Activated naive CD8-positive, alpha-beta T cell treated with anti-CD3 and anti-CD28 coated beads, Interleukin-2, amount 50 U/mL, for 24 hours (primary cell): ENCODE measurements around the gene ZMIZ1.
"Not testable (repeated sequence)": the region's sequence is repeated elsewhere in the genome, so short reads cannot be mapped to it uniquely, and the experiment has no call there.

Experiments
- ATAC-seq: fragments of 150-1000 bp; cut with Tn5 transposase; one replicate; pipeline ENCODE4 v1.10.0; 2021
- DNase-seq: peaks from one replicate; pipeline ENCODE4 v3.0.0; 2021
- H3K27ac Mint-ChIP-seq: one replicate; pipeline ENCODE4 v1.8.0; 2021; ENCODE audit warnings: mild to moderate bottlenecking, mixed read lengths
- H3K27me3 Mint-ChIP-seq: one replicate; pipeline ENCODE4 v1.8.0; 2021; ENCODE audit warnings: mixed read lengths
- H3K36me3 Mint-ChIP-seq: one replicate; pipeline ENCODE4 v1.8.0; 2021; ENCODE audit warnings: low read depth, mixed read lengths
- H3K4me1 Mint-ChIP-seq: one replicate; pipeline ENCODE4 v1.8.0; 2021; ENCODE audit warnings: mixed read lengths
- H3K4me3 Mint-ChIP-seq: one replicate; pipeline ENCODE4 v1.8.0; 2021; ENCODE audit warnings: mild to moderate bottlenecking, moderate library complexity, mixed read lengths
- H3K9me3 Mint-ChIP-seq: one replicate; pipeline ENCODE4 v1.8.0; 2021; ENCODE audit warnings: mixed read lengths

ZMIZ1 gene

GRCh38 chr10:79322616-79323543, 254.1 kb downstream of the ZMIZ1 start:
- no peaks in the 10 kb centered on the region for H3K36me3 Mint-ChIP-seq
- peak overlapping the region; percentile 86 for H3K27ac Mint-ChIP-seq
- peak overlapping the region; percentile 51 for H3K4me3 Mint-ChIP-seq
- H3K9me3 Mint-ChIP-seq, result peaks cover 13% of the 10 kb centered on the region
- ATAC-seq (peak; percentile 84), DNase-seq (peak; percentile 78)
- peaks cover 70% of the 10 kb centered on the region for H3K4me1 Mint-ChIP-seq
- H3K27me3 Mint-ChIP-seq, result no peaks in the 10 kb centered on the region

GRCh38 chr10:79323602-79324001, 254.8 kb downstream of the ZMIZ1 start:
- H3K4me1 Mint-ChIP-seq, result peaks cover 62% of the 10 kb centered on the region

GRCh38 chr10:79324032-79324695, 255.4 kb downstream of the ZMIZ1 start:
- no peaks in the 10 kb centered on the region for H3K36me3 Mint-ChIP-seq
- ATAC-seq (no peak), DNase-seq (no peak)
- no peaks in the 10 kb centered on the region for H3K27me3 Mint-ChIP-seq
- peaks cover 57% of the 10 kb centered on the region for H3K4me1 Mint-ChIP-seq
- H3K4me3 Mint-ChIP-seq, result no peak overlapping the region
- H3K9me3 Mint-ChIP-seq, result peaks cover 7% of the 10 kb centered on the region
- H3K27ac Mint-ChIP-seq, result peak overlapping the region; percentile 86

More at GRCh38 chr10:79323602-79324001, 254.8 kb downstream of the ZMIZ1 start:
- ATAC-seq, result no peak
- Mint-ChIP-seq H3K9me3 (peaks cover 13% of the 10 kb centered on the region), H3K27me3 (no peaks in the 10 kb centered on the region), H3K27ac (peak overlapping the region; percentile 86), H3K36me3 (no peaks in the 10 kb centered on the region), H3K4me3 (no peak overlapping the region)
- DNase-seq, result no peak

GRCh38 chr10:79326361-79327089, 257.8 kb downstream of the ZMIZ1 start:
- H3K9me3 Mint-ChIP-seq, result no peaks in the 10 kb centered on the region

GRCh38 chr10:79327090-79327457, 258.3 kb downstream of the ZMIZ1 start:
- Mint-ChIP-seq H3K4me3 (no peak overlapping the region), H3K4me1 (peaks cover 48% of the 10 kb centered on the region), H3K27ac (no peak overlapping the region), H3K27me3 (no peaks in the 10 kb centered on the region), H3K9me3 (no peaks in the 10 kb centered on the region), H3K36me3 (no peaks in the 10 kb centered on the region)
- ATAC-seq, result no peak
- no peak for DNase-seq

More at GRCh38 chr10:79326361-79327089, 257.8 kb downstream of the ZMIZ1 start:
- Mint-ChIP-seq H3K27ac (no peak overlapping the region), H3K4me3 (no peak overlapping the region), H3K36me3 (no peaks in the 10 kb centered on the region), H3K27me3 (no peaks in the 10 kb centered on the region), H3K4me1 (peaks cover 48% of the 10 kb centered on the region)
- DNase-seq (no peak), ATAC-seq (no peak)

GRCh38 chr10:79328147-79328701, 259.5 kb downstream of the ZMIZ1 start:
- Mint-ChIP-seq H3K27ac (no peak overlapping the region), H3K27me3 (no peaks in the 10 kb centered on the region), H3K4me3 (no peak overlapping the region), H3K36me3 (no peaks in the 10 kb centered on the region), H3K9me3 (no peaks in the 10 kb centered on the region), H3K4me1 (peaks cover 45% of the 10 kb centered on the region)
- ATAC-seq (no peak), DNase-seq (no peak)

- DNase-seq, result no peak
- H3K9me3 Mint-ChIP-seq, result peaks cover 3% of the 10 kb centered on the region
- H3K27ac Mint-ChIP-seq, result no peak overlapping the region
Measured at GRCh38 chr10:79328737-79329504, 260.2 kb downstream of the ZMIZ1 start.

GRCh38 chr10:79329529-79329928, 260.8 kb downstream of the ZMIZ1 start:
- Mint-ChIP-seq H3K9me3 (peaks cover 5% of the 10 kb centered on the region), H3K27me3 (no peaks in the 10 kb centered on the region), H3K27ac (no peak overlapping the region), H3K4me1 (peaks cover 43% of the 10 kb centered on the region), H3K36me3 (no peaks in the 10 kb centered on the region), H3K4me3 (no peak overlapping the region)
- ATAC-seq, result no peak
- no peak for DNase-seq

More at GRCh38 chr10:79328737-79329504, 260.2 kb downstream of the ZMIZ1 start:
- ATAC-seq, result no peak
- peaks cover 45% of the 10 kb centered on the region for H3K4me1 Mint-ChIP-seq
- no peaks in the 10 kb centered on the region for H3K36me3 Mint-ChIP-seq
- no peaks in the 10 kb centered on the region for H3K27me3 Mint-ChIP-seq
- no peak overlapping the region for H3K4me3 Mint-ChIP-seq

- H3K27ac Mint-ChIP-seq, result peak overlapping the region; percentile 82
- DNase-seq (no peak), ATAC-seq (no peak)
- no peaks in the 10 kb centered on the region for H3K27me3 Mint-ChIP-seq
- peak overlapping the region; percentile 8 for H3K4me3 Mint-ChIP-seq
- H3K36me3 Mint-ChIP-seq, result no peaks in the 10 kb centered on the region
- peaks cover 49% of the 10 kb centered on the region for H3K4me1 Mint-ChIP-seq
- peaks cover 5% of the 10 kb centered on the region for H3K9me3 Mint-ChIP-seq
Measured at GRCh38 chr10:79331226-79331625, 262.5 kb downstream of the ZMIZ1 start.

GRCh38 chr10:79331709-79332108, 262.9 kb downstream of the ZMIZ1 start:
- H3K4me1 Mint-ChIP-seq, result peaks cover 49% of the 10 kb centered on the region
- peaks cover 5% of the 10 kb centered on the region for H3K9me3 Mint-ChIP-seq
- no peaks in the 10 kb centered on the region for H3K36me3 Mint-ChIP-seq
- peak; percentile 99 for ATAC-seq
- peak overlapping the region; percentile 82 for H3K27ac Mint-ChIP-seq
- H3K27me3 Mint-ChIP-seq, result no peaks in the 10 kb centered on the region
- peak overlapping the region; percentile 8 for H3K4me3 Mint-ChIP-seq
- DNase-seq, result peak; percentile 84

- H3K27me3 Mint-ChIP-seq, H3K4me3 Mint-ChIP-seq, DNase-seq, ATAC-seq, H3K9me3 Mint-ChIP-seq, H3K36me3 Mint-ChIP-seq: not testable (repeated sequence)
- H3K4me1 Mint-ChIP-seq, result peaks cover 49% of the 10 kb centered on the region
- H3K27ac Mint-ChIP-seq, result peak overlapping the region; percentile 81
Measured at GRCh38 chr10:79332610-79333315, 264.0 kb downstream of the ZMIZ1 start.

GRCh38 chr10:79333513-79333912, 264.7 kb downstream of the ZMIZ1 start:
- no peaks in the 10 kb centered on the region for H3K27me3 Mint-ChIP-seq
- H3K9me3 Mint-ChIP-seq, result peaks cover 5% of the 10 kb centered on the region
- H3K27ac Mint-ChIP-seq, result peak overlapping the region; percentile 81
- ATAC-seq (no peak), DNase-seq (no peak)
- H3K4me3 Mint-ChIP-seq, result no peak overlapping the region
- peaks cover 49% of the 10 kb centered on the region for H3K4me1 Mint-ChIP-seq
- H3K36me3 Mint-ChIP-seq, result no peaks in the 10 kb centered on the region

GRCh38 chr10:79334573-79334972, 265.8 kb downstream of the ZMIZ1 start:
- DNase-seq (no peak), ATAC-seq (no peak)
- H3K4me1 Mint-ChIP-seq, result peaks cover 47% of the 10 kb centered on the region
- no peak overlapping the region for H3K4me3 Mint-ChIP-seq
- H3K9me3 Mint-ChIP-seq, result peaks cover 5% of the 10 kb centered on the region
- H3K27ac Mint-ChIP-seq, result peak overlapping the region; percentile 16
- no peaks in the 10 kb centered on the region for H3K27me3 Mint-ChIP-seq
- no peaks in the 10 kb centered on the region for H3K36me3 Mint-ChIP-seq
